Stimulated activated CD4-positive, alpha-beta T cell treated with anti-CD3 and anti-CD28 coated beads, TNF-alpha, amount 100 ng/mL, for 4 hours (primary cell): ENCODE measurements around the gene PRDM16.
"Not testable (repeated sequence)": the region's sequence is repeated elsewhere in the genome, so short reads cannot be mapped to it uniquely, and the experiment has no call there.

Experiments
- DNase-seq, 3 experiments: peaks; one replicate each; pipeline ENCODE4 v3.0.0-alpha.2; 2020; ENCODE audit warnings: low read depth in 3 of 3

Gene PRDM16

GRCh38 chr1:3226701-3227350 lies 157.8 kb downstream of the PRDM16 start:
- no peak for DNase-seq

- no peak for DNase-seq
Measured at GRCh38 chr1:3227351-3227704, 158.3 kb downstream of the PRDM16 start.

GRCh38 chr1:3227893-3228292 lies 158.9 kb downstream of the PRDM16 start:
- no peak for DNase-seq

- no peak for DNase-seq
Measured at GRCh38 chr1:3229081-3229725, 160.2 kb downstream of the PRDM16 start.

GRCh38 chr1:3230553-3230952 lies 161.6 kb downstream of the PRDM16 start:
- no peak for DNase-seq

- DNase-seq = no peak
Measured at GRCh38 chr1:3231245-3231644, 162.2 kb downstream of the PRDM16 start.

- no peak for DNase-seq
Measured at GRCh38 chr1:3231826-3232225, 162.8 kb downstream of the PRDM16 start.

GRCh38 chr1:3233031-3233430 lies 164.0 kb downstream of the PRDM16 start:
- DNase-seq = no peak

GRCh38 chr1:3233551-3233950 lies 164.5 kb downstream of the PRDM16 start:
- DNase-seq = no peak

- no peak for DNase-seq
Measured at GRCh38 chr1:3234281-3234680, 165.3 kb downstream of the PRDM16 start.

GRCh38 chr1:3234956-3235355 lies 166.0 kb downstream of the PRDM16 start:
- DNase-seq = no peak

GRCh38 chr1:3235496-3235895 lies 166.5 kb downstream of the PRDM16 start:
- no peak for DNase-seq

GRCh38 chr1:3236361-3236760 lies 167.4 kb downstream of the PRDM16 start:
- no peak for DNase-seq

- DNase-seq = no peak
Measured at GRCh38 chr1:3236955-3237354, 168.0 kb downstream of the PRDM16 start.

- DNase-seq = no peak
Measured at GRCh38 chr1:3237570-3237969, 168.6 kb downstream of the PRDM16 start.

GRCh38 chr1:3237994-3238702 lies 169.1 kb downstream of the PRDM16 start:
- DNase-seq = no peak

- no peak for DNase-seq
Measured at GRCh38 chr1:3238703-3239278, 169.8 kb downstream of the PRDM16 start.

GRCh38 chr1:3239991-3240390 lies 171.0 kb downstream of the PRDM16 start:
- not testable (repeated sequence) for DNase-seq

- DNase-seq = no peak
Measured at GRCh38 chr1:3240524-3241235, 171.7 kb downstream of the PRDM16 start.

- no peak for DNase-seq
Measured at GRCh38 chr1:3241236-3241550, 172.2 kb downstream of the PRDM16 start.

GRCh38 chr1:3241673-3242407 lies 172.8 kb downstream of the PRDM16 start:
- no peak for DNase-seq
